DMS153 (cell line): ENCODE results near the gene SLC16A3.

Source experiments
- DNase-seq: peaks from one replicate; lab custom pipeline; 2025; lab: John Stamatoyannopoulos, UW

SLC16A3 gene

GRCh38 chr17:82223517-82223916, 5.3 kb upstream of the SLC16A3 start:
- DNase-seq, result no peak

- DNase-seq, result no peak
Measured at GRCh38 chr17:82224666-82225065, 4.2 kb upstream of the SLC16A3 start.

- no peak for DNase-seq
Measured at GRCh38 chr17:82225368-82226029, 3.3 kb upstream of the SLC16A3 start.

GRCh38 chr17:82226146-82226808, 2.6 kb upstream of the SLC16A3 start:
- DNase-seq, result no peak

GRCh38 chr17:82226809-82227628, 1.8 kb upstream of the SLC16A3 start:
- no peak for DNase-seq

GRCh38 chr17:82227629-82228277, 1.1 kb upstream of the SLC16A3 start:
- DNase-seq, result no peak

- DNase-seq, result peak; percentile 12
Measured at GRCh38 chr17:82228278-82228841, 482 bp upstream of the SLC16A3 start.

- DNase-seq, result no peak
Measured at GRCh38 chr17:82229698-82230608, 1.1 kb downstream of the SLC16A3 start.

GRCh38 chr17:82230609-82231311, 1.9 kb downstream of the SLC16A3 start:
- DNase-seq, result peak; percentile 56

- DNase-seq, result no peak
Measured at GRCh38 chr17:82231312-82231561, 2.4 kb downstream of the SLC16A3 start.

GRCh38 chr17:82231562-82232321, 2.9 kb downstream of the SLC16A3 start:
- DNase-seq, result peak; percentile 82

- no peak for DNase-seq
Measured at GRCh38 chr17:82232322-82232820, 3.5 kb downstream of the SLC16A3 start.

- no peak for DNase-seq
Measured at GRCh38 chr17:82232876-82233785, 4.3 kb downstream of the SLC16A3 start.

GRCh38 chr17:82234211-82235055, 5.6 kb downstream of the SLC16A3 start:
- no peak for DNase-seq

GRCh38 chr17:82235056-82235774, 6.4 kb downstream of the SLC16A3 start:
- DNase-seq, result no peak

- no peak for DNase-seq
Measured at GRCh38 chr17:82235775-82236141, 6.9 kb downstream of the SLC16A3 start.
